T-helper 22 cell (primary cell): Measurements from ENCODE around the gene BMP2.

Experiments
- DNase-seq: peaks from one replicate; pipeline ENCODE4 v3.0.0-alpha.2; 2020; ENCODE audit warnings: low read depth

BMP2 gene

GRCh38 chr20:6767536-6768227 is at the start of gene BMP2:
Gene BMP2, plus strand, starts transcription at chr20:6767686. Its CDS starts 2,441 bp downstream, at chr20:6770127.
- no peak for DNase-seq

GRCh38 chr20:6718662-6719368 is 48.7 kb upstream of the BMP2 start:
- DNase-seq, result no peak

- no peak for DNase-seq
These were observed 48.1 kb upstream of the BMP2 start for GRCh38 chr20:6719369-6719721.

GRCh38 chr20:6726761-6727160 is 40.7 kb upstream of the BMP2 start:
- DNase-seq, result no peak

GRCh38 chr20:6730672-6731328 is 36.7 kb upstream of the BMP2 start:
- no peak for DNase-seq

GRCh38 chr20:6732001-6732447 is 35.5 kb upstream of the BMP2 start:
- no peak for DNase-seq

- no peak for DNase-seq
These were observed 34.6 kb upstream of the BMP2 start for GRCh38 chr20:6732851-6733250.

- DNase-seq, result no peak
These were observed 33.5 kb upstream of the BMP2 start for GRCh38 chr20:6733965-6734364.

GRCh38 chr20:6735942-6736845 is 31.3 kb upstream of the BMP2 start:
- no peak for DNase-seq

GRCh38 chr20:6739406-6739805 is 28.1 kb upstream of the BMP2 start:
- DNase-seq, result no peak

GRCh38 chr20:6740096-6740495 is 27.4 kb upstream of the BMP2 start:
- DNase-seq, result no peak

- no peak for DNase-seq
These were observed 23.3 kb upstream of the BMP2 start for GRCh38 chr20:6744180-6744579.

- DNase-seq, result no peak
These were observed 22.7 kb upstream of the BMP2 start for GRCh38 chr20:6744805-6745204.

GRCh38 chr20:6746901-6747609 is 20.4 kb upstream of the BMP2 start:
- no peak for DNase-seq

GRCh38 chr20:6750438-6750837 is 17.0 kb upstream of the BMP2 start:
- DNase-seq, result no peak

GRCh38 chr20:6756693-6757595 is 10.5 kb upstream of the BMP2 start:
- DNase-seq, result no peak

GRCh38 chr20:6764619-6765018 is 2.9 kb upstream of the BMP2 start:
- no peak for DNase-seq

- DNase-seq, result no peak
These were observed 1.9 kb upstream of the BMP2 start for GRCh38 chr20:6765469-6766058.

- no peak for DNase-seq
These were observed 1.1 kb upstream of the BMP2 start for GRCh38 chr20:6766433-6766832.

- DNase-seq, result no peak
These were observed 355 bp upstream of the BMP2 start for GRCh38 chr20:6767126-6767535.
